Measurements from ENCODE around the gene KCNK6. TPM values are rescaled to one million over a fixed set of nuclear protein-coding genes. Genes with fewer than 3 reads are reported as not detected.
A peak's percentile ranks its signal among the peaks of the same experiment; 100 is the strongest.

The KCNK6 gene
- total RNA-seq, 1 experiment from 2014 or later, result 18.3 TPM

- CTCF ChIA-PET, result no interaction called here
- DNase-seq (ENCODE audit: low spot score), result no peak
- no peak overlapping the region for H3K27ac Mint-ChIP-seq
Measured at GRCh38 chr19:38293281-38293680, 26.4 kb upstream of the KCNK6 start.

GRCh38 chr19:38294090-38294489 lies 25.6 kb upstream of the KCNK6 start:
- ChIA-PET CTCF (interaction anchor here (1.0 kb wide), 2 partner anchors 50 to 152 kb away, joined by 3 read pairs; no protein-coding TSS in a partner anchor), POLR2A (no interaction called here)
- H3K36me3 Mint-ChIP-seq, result peaks cover 29% of the 10 kb centered on the region
- ATAC-seq (no peak), DNase-seq (ENCODE audit: low spot score) (no peak)
- no peaks in the 10 kb centered on the region; the same call in 1 of the 2 replicates for H3K27me3 Mint-ChIP-seq (ENCODE audit: low read depth)
- H3K4me1 Mint-ChIP-seq, result peaks cover 6% of the 10 kb centered on the region; the same call in 1 of the 2 replicates
- H3K9me3 Mint-ChIP-seq, result peaks cover 7% of the 10 kb centered on the region; the same call in 1 of the 2 replicates
- H3K4me3 Mint-ChIP-seq, result no peak overlapping the region
- TF ChIP-seq FOXJ3 (CRISPR knock-in tag; IDR thresholded peaks at IDR 0.05; ENCODE audit: borderline replicate concordance) (no peak), ARID4B (CRISPR knock-in tag; IDR thresholded peaks at IDR 0.05; ENCODE audit: borderline replicate concordance) (no peak), ZNF396 (CRISPR knock-in tag; IDR thresholded peaks at IDR 0.05; ENCODE audit: borderline replicate concordance) (no peak), JAZF1 (CRISPR knock-in tag; IDR thresholded peaks at IDR 0.05) (no peak), USF2 (CRISPR knock-in tag; IDR thresholded peaks at IDR 0.05) (no peak), CDX4 (CRISPR knock-in tag; IDR thresholded peaks at IDR 0.05; ENCODE audit: borderline replicate concordance) (no peak), ZBTB21 (CRISPR knock-in tag; IDR thresholded peaks at IDR 0.05; ENCODE audit: borderline replicate concordance) (no peak), NR2C2 (CRISPR knock-in tag; IDR thresholded peaks at IDR 0.05) (no peak)
- peak overlapping the region; percentile 41; the same call in 1 of the 2 replicates for H3K27ac Mint-ChIP-seq

More at GRCh38 chr19:38293281-38293680, 26.4 kb upstream of the KCNK6 start:
- H3K4me1 Mint-ChIP-seq, result peaks cover 6% of the 10 kb centered on the region; the same call in 1 of the 2 replicates
- no peak for ATAC-seq
- peaks cover 34% of the 10 kb centered on the region for H3K36me3 Mint-ChIP-seq
- POLR2A ChIA-PET, result no interaction called here
- H3K9me3 Mint-ChIP-seq, result peaks cover 7% of the 10 kb centered on the region; the same call in 1 of the 2 replicates
- no peaks in the 10 kb centered on the region; the same call in 1 of the 2 replicates for H3K27me3 Mint-ChIP-seq (ENCODE audit: low read depth)
- no peak overlapping the region for H3K4me3 Mint-ChIP-seq
- TF ChIP-seq OVOL2 (CRISPR knock-in tag; IDR thresholded peaks at IDR 0.05; ENCODE audit: borderline replicate concordance) (no peak), USF2 (CRISPR knock-in tag; IDR thresholded peaks at IDR 0.05) (no peak), JAZF1 (CRISPR knock-in tag; IDR thresholded peaks at IDR 0.05) (no peak), ZNF532 (CRISPR knock-in tag; IDR thresholded peaks at IDR 0.05; ENCODE audit: borderline replicate concordance) (no peak)

All from WTC11 (cell line).